HepG2 (cell line): ENCODE results near the gene STEAP1. TPM values are rescaled to one million over a fixed set of nuclear protein-coding genes. Genes with fewer than 3 reads are reported as not detected.

ENCODE experiments used
- BCL3 ChIP-seq: sonication (generic); formaldehyde crosslinking; IDR thresholded peaks from 2 replicates; pipeline ENCODE4 v1.5.1; 2020; ENCODE audit warnings: mild to moderate bottlenecking, missing genetic modification reagents, moderate library complexity
- DMAP1 ChIP-seq: IDR thresholded peaks from 2 replicates; pipeline ENCODE4 v1.6.1; 2016
- FOXC1 ChIP-seq: sonication (generic); formaldehyde crosslinking; IDR thresholded peaks from 2 replicates; pipeline ENCODE4 v1.8.0; 2022; ENCODE audit warnings: mild to moderate bottlenecking, missing genetic modification reagents, borderline replicate concordance
- FUBP1 ChIP-seq: sonication (generic); formaldehyde crosslinking; IDR thresholded peaks from 2 replicates; pipeline ENCODE4 v1.5.1; 2020; ENCODE audit warnings: missing genetic modification reagents, mild to moderate bottlenecking, borderline replicate concordance
- MAZ ChIP-seq, 2 experiments: sonication (generic) in 1 of 2; formaldehyde crosslinking in 1 of 2; IDR thresholded peaks; 2 replicates each; pipeline versions ENCODE4 v1.5.0 to v1.6.1; 2012 to 2020; ENCODE audit warnings: low read depth in 2 of 2, mild to moderate bottlenecking in 2 of 2, borderline replicate concordance in 1 of 2, improper control_type of control experiment in 1 of 2, low read length in 1 of 2, missing genetic modification reagents in 1 of 2, moderate library complexity in 1 of 2
- MNT ChIP-seq: fragments of 450-650 bp; IDR thresholded peaks from 2 replicates; pipeline ENCODE4 v1.6.1; 2016
- PAWR ChIP-seq: sonication (generic); formaldehyde crosslinking; IDR thresholded peaks from 2 replicates; pipeline ENCODE4 v1.4.0; 2020; ENCODE audit warnings: missing genetic modification reagents, mild to moderate bottlenecking, borderline replicate concordance
- POGK ChIP-seq: sonication (generic); formaldehyde crosslinking; conservative IDR thresholded peaks from 2 replicates; pipeline ENCODE4 v1.8.0; 2022; ENCODE audit warnings: mild to moderate bottlenecking, moderate library complexity, missing genetic modification reagents
- REXO4 ChIP-seq: sonication (generic); formaldehyde crosslinking; IDR thresholded peaks from 2 replicates; pipeline ENCODE4 v1.8.0; 2022; ENCODE audit warnings: missing genetic modification reagents, mild to moderate bottlenecking, borderline replicate concordance
- ZNF121 ChIP-seq: sonication (generic); formaldehyde crosslinking; IDR thresholded peaks from 2 replicates; pipeline ENCODE4 v1.5.0; 2020; ENCODE audit warnings: mild to moderate bottlenecking, missing genetic modification reagents
- ZNF124 ChIP-seq: sonication (generic); formaldehyde crosslinking; IDR thresholded peaks from 2 replicates; pipeline ENCODE4 v1.4.0; 2020; ENCODE audit warnings: missing genetic modification reagents
- ZNF275 ChIP-seq: sonication (generic); formaldehyde crosslinking; IDR thresholded peaks from 2 replicates; pipeline ENCODE4 v1.8.0; 2022; ENCODE audit warnings: missing genetic modification reagents, mild to moderate bottlenecking, inconsistent platforms, borderline replicate concordance
- ZNF441 ChIP-seq: sonication (generic); formaldehyde crosslinking; IDR thresholded peaks from 2 replicates; pipeline ENCODE4 v1.7.0; 2021; ENCODE audit warnings: missing genetic modification reagents, borderline replicate concordance
- ZNF468 ChIP-seq: sonication (generic); formaldehyde crosslinking; IDR thresholded peaks from 2 replicates; pipeline ENCODE4 v1.8.0; 2022; ENCODE audit warnings: mild to moderate bottlenecking, moderate library complexity, missing genetic modification reagents
- ZNF619 ChIP-seq: sonication (generic); formaldehyde crosslinking; IDR thresholded peaks from 2 replicates; pipeline ENCODE4 v1.4.0; 2020; ENCODE audit warnings: mild to moderate bottlenecking, missing genetic modification reagents
- ZNF639 ChIP-seq: conservative IDR thresholded peaks from 2 replicates; pipeline ENCODE4 v1.6.1; 2018; ENCODE audit warnings: missing genetic modification reagents
- ZNF703 ChIP-seq: sonication (generic); formaldehyde crosslinking; IDR thresholded peaks from 2 replicates; pipeline ENCODE4 v1.5.1; 2020; ENCODE audit warnings: missing genetic modification reagents, mild to moderate bottlenecking, moderate library complexity, borderline replicate concordance
- ZNF766 ChIP-seq: sonication (generic); formaldehyde crosslinking; IDR thresholded peaks from 2 replicates; pipeline ENCODE4 v1.5.0; 2020; ENCODE audit warnings: missing genetic modification reagents, borderline replicate concordance
- polyA plus RNA-seq, 8 experiments: library from polyadenylated mRNA; depleted of rRNA in 3 of 8; stranded (reverse) in 7 of 8; unstranded in 1 of 8; fragments of >200 nt; fragmentation: Illumina TruSeq in 4 of 8; extraction: Trizol in 4 of 8; gene quantifications; 2 replicates each; pipeline versions ENCODE4 v1.2.1 to v1.2.3, GENCODE V29; 2011 to 2016; ENCODE audit warnings: low read depth in 4 of 8, missing spikeins in 1 of 8, mixed read lengths in 1 of 8; ENCODE audit not compliant: insufficient read depth in 1 of 8
- total RNA-seq, 5 experiments: library from RNA; depleted of rRNA; stranded (reverse); fragments of >200 nt; fragmentation: Illumina TruSeq; extraction: Trizol; gene quantifications; 2 replicates each; pipeline ENCODE4 v1.2.3, GENCODE V29; 2016; ENCODE audit warnings: low read depth in 1 of 5

STEAP1 gene
- total and polyA plus RNA-seq, 2 of the 13 experiments (the other 11 are each of a cell fraction or from before 2014, with no cell fraction given) = 23.2 to 24.2 TPM

GRCh38 chr7:90211391-90212148 lies 57.3 kb downstream of the STEAP1 start, which contains the start of gene STEAP2 (continued):
- TF ChIP-seq POGK (CRISPR knock-in tag) (peak; percentile 98), ZNF124 (CRISPR knock-in tag) (peak; percentile 38; the same call in 1 of the 2 replicates), MAZ (IDR thresholded peaks at IDR 0.05; ENCODE audit: borderline replicate concordance, low read depth, low read length) (peak; percentile 65; the same call in 1 of the 2 replicates), MAZ (CRISPR knock-in tag; IDR thresholded peaks at IDR 0.05; ENCODE audit: low read depth) (peak; percentile 98), PAWR (CRISPR knock-in tag) (0 out of 2 replicates have a peak, but pooled peaks have one; percentile 66), FUBP1 (no peak), MNT (no peak), FOXC1 (CRISPR knock-in tag) (peak; percentile 83), ZNF468 (CRISPR knock-in tag) (peak; percentile 59; the same call in 1 of the 2 replicates), ZNF766 (CRISPR knock-in tag) (no peak), REXO4 (CRISPR knock-in tag) (no peak), BCL3 (peak; percentile 89), ZNF121 (CRISPR knock-in tag) (peak; percentile 66; the same call in 1 of the 2 replicates), ZNF619 (no peak), ZNF441 (0 out of 2 replicates have a peak, but pooled peaks have one; percentile 24), ZNF703 (CRISPR knock-in tag) (no peak), ZNF639 (CRISPR knock-in tag) (no peak), DMAP1 (CRISPR knock-in tag) (peak; percentile 62; the same call in 1 of the 2 replicates), ZNF275 (CRISPR knock-in tag) (0 out of 2 replicates have a peak, but pooled peaks have one; percentile 46)
